ENCODE results near the gene CAMTA1.

The CAMTA1 gene

GRCh38 chr1:7427605-7428300 is 642.5 kb downstream of the CAMTA1 start:
- no peak for DNase-seq

- no peak for DNase-seq
These were observed 644.0 kb downstream of the CAMTA1 start for GRCh38 chr1:7429290-7429689.

GRCh38 chr1:7430047-7430608 is 644.9 kb downstream of the CAMTA1 start:
- no peak for DNase-seq

GRCh38 chr1:7430691-7431090 is 645.4 kb downstream of the CAMTA1 start:
- no peak for DNase-seq

- DNase-seq, result no peak
These were observed 647.0 kb downstream of the CAMTA1 start for GRCh38 chr1:7432102-7432899.

- no peak for DNase-seq
These were observed 647.7 kb downstream of the CAMTA1 start for GRCh38 chr1:7432900-7433380.

- no peak for DNase-seq
These were observed 649.3 kb downstream of the CAMTA1 start for GRCh38 chr1:7434566-7434965.

GRCh38 chr1:7435276-7436055 is 650.2 kb downstream of the CAMTA1 start:
- no peak for DNase-seq

- DNase-seq, result no peak
These were observed 651.1 kb downstream of the CAMTA1 start for GRCh38 chr1:7436056-7437005.

- DNase-seq, result no peak
These were observed 651.8 kb downstream of the CAMTA1 start for GRCh38 chr1:7437036-7437435.

- DNase-seq, result no peak
These were observed 652.5 kb downstream of the CAMTA1 start for GRCh38 chr1:7437608-7438395.

- no peak for DNase-seq
These were observed 653.1 kb downstream of the CAMTA1 start for GRCh38 chr1:7438396-7438785.

- no peak for DNase-seq
These were observed 653.8 kb downstream of the CAMTA1 start for GRCh38 chr1:7438921-7439655.

- no peak for DNase-seq
These were observed 654.9 kb downstream of the CAMTA1 start for GRCh38 chr1:7440154-7440553.

GRCh38 chr1:7441143-7441841 is 656.0 kb downstream of the CAMTA1 start:
- no peak for DNase-seq

- no peak for DNase-seq
These were observed 656.8 kb downstream of the CAMTA1 start for GRCh38 chr1:7442036-7442435.

- DNase-seq, result no peak
These were observed 657.7 kb downstream of the CAMTA1 start for GRCh38 chr1:7442918-7443317.

- DNase-seq, result no peak
These were observed 659.1 kb downstream of the CAMTA1 start for GRCh38 chr1:7444363-7444762.

GRCh38 chr1:7447093-7447492 is 661.8 kb downstream of the CAMTA1 start:
- DNase-seq, result no peak

- no peak for DNase-seq
These were observed 662.5 kb downstream of the CAMTA1 start for GRCh38 chr1:7447736-7448135.
